GM12878 (cell line): ENCODE data around the gene TMEM229B. TPM values are rescaled to one million over a fixed set of nuclear protein-coding genes. Genes with fewer than 3 reads are reported as not detected.

Source experiments
- ATAC-seq: fragments of 200-7000 bp; cut with Tn5 transposase; 3 replicates; pipeline ENCODE4 v1.9.1; 2020; ENCODE audit warnings: mild to moderate bottlenecking, moderate library complexity
- BruUV-seq: library from RNA; stranded (reverse); fragments of 400-500 nt; replicated peaks from 2 replicates; lab custom pipeline; 2021; lab: Mats Ljungman, UMichigan
- CTCF ChIA-PET: fragments of 300-600 bp; sonication (Branson Sonifier 250); formaldehyde crosslinking; extraction: SDS; loops from one replicate; lab custom pipeline; 2021; ENCODE audit warnings: inconsistent platforms; lab: Yijun Ruan, JAX
- POLR2A ChIA-PET: fragments of 350-600 bp; formaldehyde crosslinking; extraction: SDS; loops from one replicate; lab custom pipeline; 2021; ENCODE audit warnings: inconsistent platforms; lab: Charles Lee
- RAD21 ChIA-PET: fragments of 300-600 bp; sonication (Branson Sonifier 250); formaldehyde crosslinking; loops from one replicate; lab custom pipeline; 2023; ENCODE audit warnings: antibody characterized with exemption; ENCODE audit not compliant: unreplicated experiment; lab: Charles Lee
- SMC1A ChIA-PET: fragments of 300-600 bp; sonication (Branson Sonifier 250); formaldehyde crosslinking; loops from one replicate; lab custom pipeline; 2023; ENCODE audit not compliant: unreplicated experiment, uncharacterized antibody; lab: Charles Lee
- DNase-seq: peaks from one replicate; pipeline ENCODE4 v3.0.0-alpha.2; 2011; ENCODE audit warnings: low read depth, low spot score
- FAIRE-seq: peaks from 3 replicates; lab custom pipeline; 2011; peaks lifted over from hg19 to GRCh38; lab: Jason Lieb, UNC
- H2AFZ ChIP-seq: 2 replicates; pipeline ENCODE4 v1.6.0; 2011; ENCODE audit warnings: low read depth, low read length, control low read depth; ENCODE audit not compliant: control insufficient read depth
- H3K27ac ChIP-seq: 2 replicates; pipeline ENCODE4 v1.5.1; 2011; ENCODE audit warnings: control low read depth; ENCODE audit not compliant: control insufficient read depth, insufficient read depth
- H3K27me3 ChIP-seq, 2 experiments: replicated peaks in 1 of 2; 2 replicates each; pipeline versions ENCODE4 v1.6.0 to v1.6.1; 2011; ENCODE audit warnings: low read length in 1 of 2; ENCODE audit not compliant: control insufficient read depth in 2 of 2, insufficient read depth in 2 of 2
- H3K36me3 ChIP-seq, 2 experiments: 2 replicates each; pipeline ENCODE4 v1.5.1; 2011; ENCODE audit warnings: low read length in 1 of 2; ENCODE audit not compliant: control insufficient read depth in 2 of 2, insufficient read depth in 2 of 2
- H3K4me1 ChIP-seq: 2 replicates; pipeline ENCODE4 v1.6.1; 2011; ENCODE audit warnings: mild to moderate bottlenecking, low read length, moderate library complexity, mixed read lengths; ENCODE audit not compliant: control insufficient read depth, insufficient read depth
- H3K4me2 ChIP-seq: 2 replicates; pipeline ENCODE4 v1.6.0; 2011; ENCODE audit warnings: control low read depth; ENCODE audit not compliant: control insufficient read depth, insufficient read depth
- H3K4me3 ChIP-seq: fragments of 200-600 bp; sonication (generic); 2 replicates; pipeline ENCODE4 v1.5.1; 2016
- H3K79me2 ChIP-seq: 2 replicates; pipeline ENCODE4 v1.6.0; 2011; ENCODE audit warnings: low read length; ENCODE audit not compliant: control insufficient read depth, insufficient read depth
- H3K9ac ChIP-seq: 2 replicates; pipeline ENCODE4 v1.8.0; 2011; ENCODE audit warnings: low read length, control low read depth, mixed read lengths; ENCODE audit not compliant: control insufficient read depth, insufficient read depth
- H3K9me3 ChIP-seq: replicated peaks from 3 replicates; pipeline ENCODE4 v1.5.1; 2011; ENCODE audit warnings: mild to moderate bottlenecking, low read length; ENCODE audit not compliant: control insufficient read depth, insufficient read depth
- H4K20me1 ChIP-seq: 2 replicates; pipeline ENCODE4 v1.6.0; 2011; ENCODE audit not compliant: control insufficient read depth, insufficient read depth
- BACH1 ChIP-seq: fragments of 450-650 bp; IDR thresholded peaks from 2 replicates; pipeline ENCODE4 v1.6.1; 2017; ENCODE audit warnings: mild to moderate bottlenecking, borderline replicate concordance
- CBFB ChIP-seq: IDR thresholded peaks from 2 replicates; pipeline ENCODE4 v1.6.1; 2016; ENCODE audit warnings: antibody characterized with exemption, low read depth
- DPF2 ChIP-seq: fragments of 450-650 bp; IDR thresholded peaks from 2 replicates; pipeline ENCODE4 v1.6.1; 2017; ENCODE audit warnings: mild to moderate bottlenecking
- EP300 ChIP-seq, 2 experiments: fragments of 150-350 bp in 1 of 2; IDR thresholded peaks; 2 replicates each; pipeline ENCODE4 v1.6.1; 2011 to 2012; ENCODE audit warnings: low read depth in 2 of 2, low read length in 2 of 2, borderline replicate concordance in 1 of 2, improper control_type of control experiment in 1 of 2, inconsistent platforms in 1 of 2; ENCODE audit not compliant: control insufficient read depth in 1 of 2
- ESRRA ChIP-seq: IDR thresholded peaks from 2 replicates; pipeline ENCODE4 v1.6.1; 2012; ENCODE audit warnings: mild to moderate bottlenecking, low read length, improper control_type of control experiment
- IKZF2 ChIP-seq, 2 experiments: fragments of 450-650 bp; IDR thresholded peaks; 2 replicates each; pipeline ENCODE4 v1.6.1; 2017; ENCODE audit warnings: mild to moderate bottlenecking in 2 of 2, moderate library complexity in 2 of 2
- NBN ChIP-seq: fragments of 450-650 bp; IDR thresholded peaks from 2 replicates; pipeline ENCODE4 v1.6.1; 2016
- PAX8 ChIP-seq: fragments of 450-650 bp; IDR thresholded peaks from 2 replicates; pipeline ENCODE4 v1.6.1; 2017; ENCODE audit warnings: mild to moderate bottlenecking, moderate library complexity
- RCOR1 ChIP-seq: conservative IDR thresholded peaks from 2 replicates; pipeline ENCODE4 v1.6.1; 2012; ENCODE audit warnings: low read depth, low read length, improper control_type of control experiment
- RELA ChIP-seq: fragments of 450-650 bp; IDR thresholded peaks from 2 replicates; pipeline ENCODE4 v1.8.0; 2014; ENCODE audit warnings: borderline replicate concordance; ENCODE audit not compliant: partially characterized antibody
- SIN3A ChIP-seq: IDR thresholded peaks from 2 replicates; pipeline ENCODE4 v1.6.1; 2012; ENCODE audit warnings: low read depth, low read length, improper control_type of control experiment
- SMC3 ChIP-seq: IDR thresholded peaks from 2 replicates; pipeline ENCODE4 v1.6.1; 2011; ENCODE audit warnings: low read length, improper control_type of control experiment, borderline replicate concordance
- SRF ChIP-seq, 2 experiments: IDR thresholded peaks; 2 replicates each; pipeline ENCODE4 v1.6.1; 2011; ENCODE audit warnings: low read depth in 2 of 2, low read length in 2 of 2, mild to moderate bottlenecking in 1 of 2, moderate library complexity in 1 of 2
- ZSCAN29 ChIP-seq: fragments of 450-650 bp; IDR thresholded peaks from 2 replicates; pipeline ENCODE4 v1.6.1; 2017; ENCODE audit warnings: mild to moderate bottlenecking, moderate library complexity
- WGBS: methylation state at CpG from one replicate; pipeline ENCODE4 v1.1.6; 2016; ENCODE audit warnings: low lambda C conversion rate; ENCODE audit not compliant: insufficient replicate concordance, insufficient coverage; ENCODE audit errors: missing lambda C conversion rate; 5-methylcytosine and 5-hydroxymethylcytosine counted together
- in situ Hi-C: fragments of 300-500 bp; cut with MboI; formaldehyde crosslinking; loops from 9 replicates; pipeline ENCODE4 v1.14.3; 2018; ENCODE audit warnings: mixed read lengths
- intact Hi-C: fragments of 100-400 bp; cut with micrococcal nuclease; formaldehyde crosslinking; loops from one replicate; pipeline ENCODE4 v1.14.2; 2022; ENCODE audit not compliant: unreplicated experiment
- polyA plus RNA-seq, 11 experiments: library from polyadenylated mRNA; depleted of rRNA in 4 of 11; unstranded in 6 of 11; stranded (reverse) in 5 of 11; fragments of >200 nt; fragmentation: Nextera tagmentation in 4 of 11; fragmentation: Illumina TruSeq in 1 of 11; extraction: Ambion mirVana in 4 of 11; extraction: Trizol in 1 of 11; gene quantifications; 1 replicate in 1 of 11; 2 replicates in 10 of 11; pipeline versions ENCODE4 v1.2.1 to v1.2.3, GENCODE V29; 2011 to 2016; ENCODE audit warnings: inconsistent platforms in 2 of 11, missing spikeins in 2 of 11, low read depth in 1 of 11
- total RNA-seq, 4 experiments: library from RNA; depleted of rRNA in 3 of 4; stranded (reverse); fragments of >200 nt in 3 of 4; fragmentation: Illumina TruSeq in 1 of 4; extraction: Trizol in 1 of 4; gene quantifications; 2 replicates each; pipeline versions ENCODE4 v1.2.1 to v1.2.3, GENCODE V29; 2013 to 2021
- TF ChIP-seq, protein P1 (sequence below): IDR thresholded peaks from 2 replicates; pipeline ENCODE4 v1.6.1; 2011; ENCODE audit warnings: mild to moderate bottlenecking, low read depth, low read length, moderate library complexity; ENCODE audit not compliant: insufficient replicate concordance

Gene TMEM229B
- total and polyA plus RNA-seq, 10 of the 15 experiments (the other 5 are each of a cell fraction or from before 2014, with no cell fraction given): 0.24 to 5.3 (median 1.7) TPM

DNA sequence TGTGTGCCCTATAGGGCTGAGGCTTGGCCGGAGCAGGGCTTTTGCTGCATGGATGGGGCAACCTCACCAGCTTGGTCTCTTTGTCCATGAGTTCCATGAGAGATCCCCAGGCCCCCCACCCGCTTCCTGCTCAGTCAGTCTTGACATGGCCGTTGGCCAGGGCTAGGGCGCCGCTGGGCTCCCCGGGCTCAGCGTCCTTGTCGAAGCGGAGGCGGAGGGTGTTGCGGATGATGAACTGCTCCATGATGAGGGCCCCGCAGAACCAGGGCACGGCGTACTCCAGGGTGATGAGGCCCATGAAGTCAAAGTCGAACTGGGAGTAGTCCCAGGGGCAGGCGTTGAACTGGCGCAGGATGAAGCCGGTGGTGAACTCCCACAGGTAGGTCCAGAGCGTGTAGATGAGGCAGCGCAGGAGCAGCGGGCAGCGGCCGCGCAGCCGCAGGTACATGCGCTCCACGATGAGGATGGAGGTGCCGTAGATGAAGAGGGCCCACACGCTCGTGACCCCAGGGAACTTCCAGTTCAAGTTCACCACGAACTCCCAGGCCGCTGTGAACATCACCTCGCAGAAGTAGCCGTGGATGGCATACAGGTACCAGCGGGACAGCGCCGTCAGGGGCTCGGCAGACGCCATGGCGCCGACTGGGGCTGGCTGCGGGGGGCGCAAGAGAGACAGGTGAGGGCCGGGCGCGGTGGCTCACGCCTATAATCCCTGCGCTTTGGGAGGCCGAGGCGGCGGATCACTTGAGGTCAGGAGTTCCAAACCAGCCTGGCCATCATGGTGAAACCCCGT is 15.0 kb downstream of the TMEM229B start:
- no peaks in the 10 kb centered on the region for H3K27me3 ChIP-seq
- CTCF ChIA-PET: no interaction called here
- H3K36me3 ChIP-seq: no peaks in the 10 kb centered on the region
- POLR2A ChIA-PET: no interaction called here
- ATAC-seq (no peak), DNase-seq (no peak), FAIRE-seq (no peak)
- intact Hi-C loops (no loop called here), in situ Hi-C loops (no loop called here)
- no peaks in the 10 kb centered on the region for H3K9me3 ChIP-seq
- RAD21 ChIA-PET: no interaction called here
- no TSS peak for BruUV-seq
- no peak overlapping the region for H2AFZ ChIP-seq
- H3K79me2 ChIP-seq: no peaks in the 10 kb centered on the region
- no peak for TF ChIP-seq RELA
- no peak overlapping the region for H3K9ac ChIP-seq
- H4K20me1 ChIP-seq: no peaks in the 10 kb centered on the region
- no peak overlapping the region for H3K4me2 ChIP-seq
- SMC1A ChIA-PET: interaction anchor here (1.3 kb wide), 1 partner anchor 14 kb away, joined by 3 read pairs; no protein-coding TSS in a partner anchor
- WGBS: 92% methylated on average over 52 of the region's 52 CpGs
- H3K27ac ChIP-seq: no peak overlapping the region
- no peaks in the 10 kb centered on the region for H3K4me1 ChIP-seq
- H3K4me3 ChIP-seq: no peak overlapping the region

DNA sequence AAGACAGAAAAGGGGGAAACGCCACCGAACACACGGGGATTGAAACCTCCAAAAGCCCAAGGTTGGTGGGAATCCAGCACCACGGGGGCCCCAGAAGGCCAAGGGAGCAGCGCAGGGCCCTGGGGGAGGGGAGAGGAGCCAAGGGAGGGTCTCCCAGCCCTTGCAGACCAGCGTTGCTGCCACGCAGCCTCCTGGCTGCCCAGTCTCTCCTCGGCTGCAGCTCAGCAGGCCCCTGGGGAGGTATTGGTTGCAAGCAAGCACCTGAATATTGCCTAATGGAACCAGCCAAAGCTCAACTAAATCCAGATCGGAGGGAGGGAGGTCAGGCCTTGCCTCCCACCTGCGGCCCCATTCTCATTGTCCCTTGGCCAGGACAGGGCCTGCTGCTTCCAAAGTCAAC is 15.8 kb downstream of the TMEM229B start:
- WGBS: 64% methylated on average over 10 of the region's 10 CpGs
- DNase-seq (no peak), ATAC-seq (no peak), FAIRE-seq (no peak)
- H3K9ac ChIP-seq: no peak overlapping the region
- in situ Hi-C loops: no loop called here
- intact Hi-C loops: no loop called here
- CTCF ChIA-PET: no interaction called here
- H3K27me3 ChIP-seq: no peaks in the 10 kb centered on the region
- no peaks in the 10 kb centered on the region for H3K36me3 ChIP-seq
- no peaks in the 10 kb centered on the region for H3K4me1 ChIP-seq
- POLR2A ChIA-PET: no interaction called here
- no peak overlapping the region for H3K4me3 ChIP-seq
- H3K9me3 ChIP-seq: no peaks in the 10 kb centered on the region
- no peaks in the 10 kb centered on the region for H3K79me2 ChIP-seq
- SMC1A ChIA-PET: interaction anchor here (0.6 to 1.3 kb wide), 3 partner anchors 15 to 41 kb away, joined by 3 read pairs; no protein-coding TSS in a partner anchor
- H3K4me2 ChIP-seq: no peak overlapping the region
- RAD21 ChIA-PET: no interaction called here
- no peak for TF ChIP-seq CBFB
- TF ChIP-seq ESRRA: no peak
- TF ChIP-seq NBN: no peak
- no peak for TF ChIP-seq BACH1
- TF ChIP-seq SMC3: no peak
- TF ChIP-seq SIN3A: no peak
- no peak for TF ChIP-seq PAX8
- TF ChIP-seq, protein P1, sequence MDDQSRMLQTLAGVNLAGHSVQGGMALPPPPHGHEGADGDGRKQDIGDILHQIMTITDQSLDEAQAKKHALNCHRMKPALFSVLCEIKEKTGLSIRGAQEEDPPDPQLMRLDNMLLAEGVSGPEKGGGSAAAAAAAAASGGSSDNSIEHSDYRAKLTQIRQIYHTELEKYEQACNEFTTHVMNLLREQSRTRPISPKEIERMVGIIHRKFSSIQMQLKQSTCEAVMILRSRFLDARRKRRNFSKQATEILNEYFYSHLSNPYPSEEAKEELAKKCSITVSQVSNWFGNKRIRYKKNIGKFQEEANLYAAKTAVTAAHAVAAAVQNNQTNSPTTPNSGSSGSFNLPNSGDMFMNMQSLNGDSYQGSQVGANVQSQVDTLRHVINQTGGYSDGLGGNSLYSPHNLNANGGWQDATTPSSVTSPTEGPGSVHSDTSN: no peak
- TF ChIP-seq DPF2: no peak
- TF ChIP-seq SRF (IDR thresholded peaks at IDR 0.05; ENCODE audit: low read depth in 2 of 2, low read length in 2 of 2): no peak
- TF ChIP-seq IKZF2 (IDR thresholded peaks at IDR 0.05): no peak
- no peak for TF ChIP-seq RCOR1
- TF ChIP-seq ZSCAN29: no peak
- TF ChIP-seq EP300 (IDR thresholded peaks at IDR 0.05; ENCODE audit: borderline replicate concordance in 1 of 2, control insufficient read depth in 1 of 2, low read depth in 2 of 2, low read length in 2 of 2): no peak
- H2AFZ ChIP-seq: no peak overlapping the region
- H3K27ac ChIP-seq: no peak overlapping the region
- H4K20me1 ChIP-seq: no peaks in the 10 kb centered on the region
- BruUV-seq: no TSS peak
